PC-3 (cell line): Measurements from ENCODE around the gene PDAP1. TPM values are rescaled to one million over a fixed set of nuclear protein-coding genes. Genes with fewer than 3 reads are reported as not detected.

ENCODE experiments used
- ATAC-seq: fragments of 200-7000 bp; cut with Tn5 transposase; 2 replicates; pipeline ENCODE4 v1.9.1; 2020; ENCODE audit warnings: mild to moderate bottlenecking, moderate library complexity
- BruUV-seq: library from RNA; stranded (reverse); fragments of 400-500 nt; replicated peaks from 2 replicates; lab custom pipeline; 2021; lab: Mats Ljungman, UMichigan
- CTCF ChIA-PET: fragments of 300-600 bp; sonication (Branson Sonifier 250); formaldehyde crosslinking; loops from one replicate; lab custom pipeline; 2022; ENCODE audit warnings: antibody characterized with exemption; lab: Charles Lee
- POLR2A ChIA-PET: fragments of 300-600 bp; sonication (Branson Sonifier 250); formaldehyde crosslinking; loops from one replicate; lab custom pipeline; 2022; ENCODE audit warnings: antibody characterized with exemption; ENCODE audit not compliant: unreplicated experiment; lab: Charles Lee
- DNase-seq: peaks from one replicate; pipeline ENCODE4 v3.0.0-alpha.2; 2015
- H2AFZ ChIP-seq: fragments of 300-600 bp; sonication (generic); 2 replicates; pipeline ENCODE4 v1.6.0; 2016; ENCODE audit warnings: antibody characterized with exemption, low read length
- H3F3A ChIP-seq: fragments of 300-600 bp; sonication (generic); one replicate; pipeline ENCODE4 v1.6.0; 2017; ENCODE audit warnings: antibody characterized with exemption, low read length, control low read depth, mild to moderate bottlenecking; ENCODE audit not compliant: unreplicated experiment
- H3K27ac ChIP-seq: fragments of 300-600 bp; sonication (generic); 2 replicates; pipeline ENCODE4 v1.5.1; 2016; ENCODE audit warnings: mild to moderate bottlenecking, low read length
- H3K27me3 ChIP-seq: fragments of 300-600 bp; sonication (generic); 2 replicates; pipeline ENCODE4 v1.6.1; 2016; ENCODE audit warnings: low read length, mixed read lengths
- H3K36me3 ChIP-seq: fragments of 300-600 bp; sonication (generic); 2 replicates; pipeline ENCODE4 v1.6.1; 2016; ENCODE audit warnings: low read depth, mixed run types, low read length, mixed read lengths
- H3K4me1 ChIP-seq: fragments of 300-600 bp; sonication (generic); 2 replicates; pipeline ENCODE4 v1.5.1; 2016; ENCODE audit warnings: low read length; ENCODE audit not compliant: insufficient read depth
- H3K4me2 ChIP-seq: fragments of 300-600 bp; sonication (generic); 2 replicates; pipeline ENCODE4 v1.6.0; 2016; ENCODE audit warnings: low read length
- H3K4me3 ChIP-seq: fragments of 300-600 bp; sonication (generic); 2 replicates; pipeline ENCODE4 v1.5.1; 2016; ENCODE audit warnings: mild to moderate bottlenecking, low read length, mixed read lengths
- H3K79me2 ChIP-seq: fragments of 300-600 bp; sonication (generic); 2 replicates; pipeline ENCODE4 v1.6.1; 2017; ENCODE audit warnings: low read length, mixed read lengths
- H3K9ac ChIP-seq: fragments of 300-600 bp; sonication (generic); 2 replicates; pipeline ENCODE4 v1.6.0; 2016; ENCODE audit warnings: mild to moderate bottlenecking, low read length
- H3K9me2 ChIP-seq: fragments of 300-600 bp; sonication (generic); replicated peaks from 2 replicates; pipeline ENCODE4 v1.6.1; 2016; ENCODE audit warnings: mixed run types, low read length, mixed read lengths
- H3K9me3 ChIP-seq: fragments of 300-600 bp; sonication (generic); 2 replicates; pipeline ENCODE4 v1.6.1; 2016; ENCODE audit warnings: low read length, mixed read lengths
- H4K20me1 ChIP-seq: fragments of 300-600 bp; sonication (generic); 2 replicates; pipeline ENCODE4 v1.6.1; 2016; ENCODE audit warnings: low read length, mixed read lengths
- CTCF ChIP-seq: fragments of 300-600 bp; sonication (generic); conservative IDR thresholded peaks from 2 replicates; pipeline ENCODE4 v1.5.1; 2017; ENCODE audit warnings: antibody characterized with exemption, low read depth, mild to moderate bottlenecking, low read length
- EZH2 ChIP-seq: fragments of 300-600 bp; sonication (generic); IDR thresholded peaks from one replicate; pipeline ENCODE4 v1.6.1; 2017; ENCODE audit warnings: antibody characterized with exemption, mild to moderate bottlenecking, low read length; ENCODE audit not compliant: unreplicated experiment
- EZH2phosphoT487 ChIP-seq: fragments of 300-600 bp; sonication (generic); IDR thresholded peaks from 2 replicates; pipeline ENCODE4 v1.6.1; 2018; ENCODE audit warnings: mild to moderate bottlenecking, antibody characterized with exemption, low read length, borderline replicate concordance
- intact Hi-C: fragments of 100-400 bp; cut with micrococcal nuclease; formaldehyde crosslinking; loops from 2 replicates; pipeline ENCODE4 v1.9.0; 2023
- total RNA-seq: library from RNA; depleted of rRNA; stranded (reverse); fragments of >200 nt; gene quantifications from 2 replicates; pipeline ENCODE4 v1.2.3, GENCODE V29; 2014

Gene PDAP1
- total RNA-seq, 1 experiment from 2014 or later = 58.6 TPM

GRCh38 chr7:99457050-99457649 lies 48.8 kb upstream of the PDAP1 start:
- intact Hi-C loops = no loop called here
- DNase-seq (no peak), ATAC-seq (no peak)
- POLR2A ChIA-PET = no interaction called here
- Histone ChIP-seq H4K20me1 (peaks cover 33% of the 10 kb centered on the region), H3K4me2 (no peak overlapping the region), H3K9me3 (no peaks in the 10 kb centered on the region), H3K4me3 (no peak overlapping the region), H3K27ac (no peak overlapping the region), H3K9ac (no peak overlapping the region), H3K4me1 (no peaks in the 10 kb centered on the region), H2AFZ (no peak overlapping the region), H3K79me2 (peaks cover 42% of the 10 kb centered on the region), H3K27me3 (no peaks in the 10 kb centered on the region), H3K9me2 (no peaks in the 10 kb centered on the region), H3K36me3 (peaks cover 47% of the 10 kb centered on the region), H3F3A (peaks cover 6% of the 10 kb centered on the region)
- TF ChIP-seq EZH2 (no peak), EZH2phosphoT487 (no peak), CTCF (no peak)
- CTCF ChIA-PET = interaction anchor here (0.7 kb wide), 1 partner anchor 381 kb away, joined by 4 read pairs; no protein-coding TSS in a partner anchor
- no TSS peak for BruUV-seq

- no peaks in the 10 kb centered on the region for H3K9me3 ChIP-seq
- ChIA-PET POLR2A (no interaction called here), CTCF (no interaction called here)
- no peaks in the 10 kb centered on the region for H3K27me3 ChIP-seq
- BruUV-seq = no TSS peak
- no peak overlapping the region for H2AFZ ChIP-seq
- H4K20me1 ChIP-seq = peaks cover 32% of the 10 kb centered on the region
- H3K4me3 ChIP-seq = no peak overlapping the region
- no peak for TF ChIP-seq EZH2
- no peak for TF ChIP-seq CTCF
- no peak for TF ChIP-seq EZH2phosphoT487
- peaks cover 6% of the 10 kb centered on the region for H3F3A ChIP-seq
- H3K9me2 ChIP-seq = no peaks in the 10 kb centered on the region
- no peak for ATAC-seq
- H3K4me1 ChIP-seq = no peaks in the 10 kb centered on the region
- H3K4me2 ChIP-seq = no peak overlapping the region
- no peak overlapping the region for H3K27ac ChIP-seq
- no peak overlapping the region for H3K9ac ChIP-seq
- no peak for DNase-seq
- intact Hi-C loops = no loop called here
- H3K36me3 ChIP-seq = peaks cover 48% of the 10 kb centered on the region
- H3K79me2 ChIP-seq = peaks cover 34% of the 10 kb centered on the region
Observed at GRCh38 chr7:99456288-99456687, 47.9 kb upstream of the PDAP1 start.

GRCh38 chr7:99455874-99456273 lies 47.5 kb upstream of the PDAP1 start:
- H3K79me2 ChIP-seq = peaks cover 30% of the 10 kb centered on the region
- ChIA-PET CTCF (no interaction called here), POLR2A (interaction anchor here (0.6 kb wide), 1 partner anchor 20 kb away, joined by 6 read pairs; no protein-coding TSS in a partner anchor)
- peaks cover 28% of the 10 kb centered on the region for H4K20me1 ChIP-seq
- peaks cover 48% of the 10 kb centered on the region for H3K36me3 ChIP-seq
- intact Hi-C loops = no loop called here
- no peaks in the 10 kb centered on the region for H3K27me3 ChIP-seq
- H3K4me2 ChIP-seq = no peak overlapping the region
- DNase-seq (no peak), ATAC-seq (no peak)
- BruUV-seq = TSS peak; percentile 5
- H3K4me1 ChIP-seq = no peaks in the 10 kb centered on the region
- H3K27ac ChIP-seq = no peak overlapping the region
- no peaks in the 10 kb centered on the region for H3K9me3 ChIP-seq
- H3K4me3 ChIP-seq = no peak overlapping the region
- TF ChIP-seq CTCF = no peak
- no peak for TF ChIP-seq EZH2phosphoT487
- no peak for TF ChIP-seq EZH2
- H3K9me2 ChIP-seq = no peaks in the 10 kb centered on the region
- no peak overlapping the region for H2AFZ ChIP-seq
- H3F3A ChIP-seq = peaks cover 6% of the 10 kb centered on the region
- no peak overlapping the region for H3K9ac ChIP-seq
